Stimulated activated CD8-positive, alpha-beta memory T cell treated with anti-CD3 and anti-CD28 coated beads, Interleukin-12 subunit alpha, Interleukin-12 subunit beta, amount 100 ng/mL, for 1 hour (primary cell): ENCODE results near the gene FUCA1.
A peak's percentile ranks its signal among the peaks of the same experiment; 100 is the strongest.
"Not testable (repeated sequence)": the region's sequence is repeated elsewhere in the genome, so short reads cannot be mapped to it uniquely, and the experiment has no call there.

Source experiments
- DNase-seq: peaks from one replicate; pipeline ENCODE4 v3.0.0-alpha.2; 2020; ENCODE audit warnings: low read depth

Gene FUCA1

GRCh38 chr1:23867895-23868556, at the start of gene FUCA1:
FUCA1 (minus strand) TSS chr1:23868290; CDS start chr1:23868286, 4 bp downstream.
- peak; percentile 93 for DNase-seq

GRCh38 chr1:23916209-23917131, 48.4 kb upstream of the FUCA1 start:
- peak; percentile 35 for DNase-seq

GRCh38 chr1:23915466-23915865, 47.4 kb upstream of the FUCA1 start:
- DNase-seq = no peak

GRCh38 chr1:23914921-23915320, 46.8 kb upstream of the FUCA1 start:
- DNase-seq = no peak

- peak; percentile 6 for DNase-seq
Observed at GRCh38 chr1:23913212-23913880, 45.3 kb upstream of the FUCA1 start, which contains the start of gene CNR2. CNR2 (minus strand) TSS chr1:23913362; CDS start chr1:23875617, 37,745 bp downstream.

DNA sequence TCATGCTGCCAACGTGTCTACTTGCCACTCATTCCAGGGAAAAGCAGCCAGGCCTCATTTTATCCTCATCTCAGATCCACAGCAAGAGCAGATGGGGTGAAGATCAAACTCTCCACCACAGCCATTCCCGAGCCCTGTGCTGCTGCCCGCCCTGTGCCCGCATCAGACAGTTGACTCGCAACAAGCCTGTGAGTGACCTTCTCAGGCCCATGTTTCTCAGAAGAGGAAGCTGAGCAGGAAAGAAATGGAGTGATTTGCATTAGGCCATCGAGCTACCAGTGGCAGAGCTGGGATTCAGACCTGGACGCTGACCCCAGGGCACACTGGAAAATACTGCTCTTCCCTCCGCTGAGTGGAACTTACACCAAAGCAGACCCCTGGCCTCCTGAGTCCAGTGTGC, 43.8 kb upstream of the FUCA1 start:
- DNase-seq = no peak

DNA sequence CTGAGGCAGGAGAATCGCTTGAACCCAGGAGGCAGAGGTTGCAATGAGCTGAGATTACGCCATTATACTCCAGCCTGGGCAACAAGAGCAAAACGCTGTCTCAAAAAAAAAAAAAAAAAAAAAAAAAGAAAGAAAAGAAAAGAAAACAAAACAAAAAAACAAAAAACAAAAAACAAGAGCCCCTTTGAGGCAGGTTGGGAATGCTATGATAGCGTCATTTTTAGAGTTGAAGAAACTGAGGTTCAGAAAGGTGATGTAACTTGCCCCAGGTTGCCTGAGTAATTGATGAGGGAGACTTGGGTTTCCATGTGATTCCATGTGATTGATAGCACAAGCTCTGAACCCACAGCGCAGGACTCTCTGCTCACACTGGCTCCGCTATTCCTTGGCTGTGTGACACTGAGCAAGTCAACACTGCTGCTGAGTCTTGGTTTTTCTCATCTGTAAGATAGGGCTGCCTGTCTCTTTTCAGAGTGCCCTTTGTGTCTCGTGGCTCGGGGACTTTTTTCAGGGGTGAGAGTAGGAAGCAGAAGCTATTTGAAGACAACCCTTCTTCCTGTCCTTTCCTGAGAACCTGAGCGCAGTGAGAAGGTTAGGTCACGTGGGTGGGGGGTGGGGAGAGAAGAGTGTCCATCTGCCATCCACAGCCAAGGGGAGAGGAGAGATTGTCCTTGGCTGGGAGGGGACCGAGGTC, 42.6 kb upstream of the FUCA1 start:
- DNase-seq = no peak

- DNase-seq = no peak
Observed at GRCh38 chr1:23910144-23910543, 42.1 kb upstream of the FUCA1 start.

DNA sequence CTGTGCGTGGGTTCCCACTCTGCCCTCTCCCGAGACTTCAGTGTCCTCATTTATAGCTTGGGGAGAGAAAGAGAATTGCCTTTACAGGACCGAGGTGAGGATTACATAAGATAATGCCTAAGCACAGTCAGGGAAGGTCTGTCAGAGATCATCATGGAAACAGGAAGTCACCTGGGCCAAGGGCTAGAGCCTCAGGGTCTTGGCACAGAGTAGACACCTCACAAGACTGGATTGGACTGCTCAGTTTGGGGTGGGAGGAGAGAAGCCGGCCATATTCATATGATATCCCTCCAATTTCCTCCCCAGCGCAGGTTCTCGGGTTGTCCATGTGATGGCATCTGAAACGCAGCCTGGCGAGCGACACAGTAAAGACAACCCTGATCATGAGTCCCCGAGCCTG, 41.3 kb upstream of the FUCA1 start:
- DNase-seq = no peak

GRCh38 chr1:23908453-23909341, 40.6 kb upstream of the FUCA1 start:
- peak; percentile 7 for DNase-seq

GRCh38 chr1:23906731-23907130, 38.6 kb upstream of the FUCA1 start:
- DNase-seq = no peak

DNA sequence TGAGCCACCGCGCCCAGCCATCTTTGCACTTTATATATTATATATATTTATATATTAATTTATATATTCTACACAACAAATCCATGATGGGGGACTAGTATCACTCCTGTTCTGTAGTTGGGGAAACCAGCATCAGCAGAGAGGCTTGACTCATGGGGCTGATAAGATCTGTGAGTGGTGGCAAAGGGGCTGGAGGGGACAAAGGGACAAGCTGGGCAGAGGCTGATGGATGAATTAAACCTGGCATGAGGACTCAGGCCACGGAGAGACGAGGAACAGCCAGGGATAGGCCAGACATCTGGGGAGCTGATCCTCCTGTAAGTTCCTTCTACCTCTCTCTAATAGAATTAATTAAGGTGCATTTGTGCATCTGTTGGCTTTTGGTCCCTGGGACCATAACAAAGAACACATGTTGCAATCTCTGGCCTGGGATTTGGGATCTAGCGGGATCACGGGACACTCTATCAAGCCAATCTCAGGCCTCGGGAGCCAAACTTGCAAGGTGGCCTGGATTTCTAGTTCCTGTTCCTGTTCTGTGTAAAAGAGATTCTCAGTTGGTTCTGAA, 37.5 kb upstream of the FUCA1 start:
- DNase-seq = no peak

DNA sequence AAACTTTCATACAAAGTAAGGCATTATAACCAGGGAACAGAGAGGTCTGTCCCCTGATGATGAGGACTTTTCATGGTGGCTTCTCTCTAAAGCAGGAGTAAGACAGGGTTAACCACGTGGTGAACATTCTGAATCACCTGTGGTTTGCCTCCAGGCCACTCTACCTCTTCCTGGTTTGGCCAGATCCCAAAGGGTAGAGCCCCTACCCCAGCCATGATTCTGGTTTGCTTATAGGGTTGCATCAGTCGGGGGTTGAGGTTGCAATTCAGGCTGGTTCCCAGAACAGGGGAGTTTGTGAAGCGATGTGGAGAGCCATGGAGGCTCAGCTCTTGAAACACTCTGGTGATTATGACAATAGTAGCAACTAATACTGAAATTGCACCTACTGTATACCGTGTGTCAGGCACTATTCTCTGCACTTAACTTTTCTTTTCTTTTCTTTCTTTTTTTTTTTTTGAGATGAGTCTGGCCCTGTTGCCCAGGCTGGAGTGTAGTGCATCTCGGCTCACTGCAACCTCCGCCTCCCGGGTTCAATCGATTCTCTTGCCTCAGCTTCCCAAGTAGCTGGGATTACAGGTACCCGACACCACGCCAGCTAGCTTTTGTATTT, 36.8 kb upstream of the FUCA1 start:
- no peak for DNase-seq

- DNase-seq = no peak
Observed at GRCh38 chr1:23903754-23904153, 35.7 kb upstream of the FUCA1 start.

GRCh38 chr1:23902321-23903278, 34.5 kb upstream of the FUCA1 start:
- DNase-seq = no peak

DNA sequence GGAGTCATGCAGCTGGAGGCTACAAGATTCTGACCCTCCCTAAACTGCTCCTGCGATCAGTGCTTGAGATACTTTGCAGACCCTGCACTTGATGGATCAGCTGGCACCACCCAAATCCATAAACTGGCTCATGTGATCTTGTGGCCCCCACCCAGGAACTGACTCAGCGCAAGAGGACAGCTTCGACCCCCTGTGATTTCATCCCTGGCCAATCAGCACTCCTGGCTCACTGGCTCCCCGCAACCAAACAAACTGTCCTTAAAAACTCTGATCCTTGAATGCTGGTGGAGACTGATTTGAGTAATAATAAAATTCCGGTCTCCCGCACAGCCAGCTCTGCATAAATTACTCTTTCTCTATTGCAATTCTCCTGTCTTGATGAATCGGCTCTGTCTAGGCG, 31.9 kb upstream of the FUCA1 start:
- DNase-seq = not testable (repeated sequence)

DNA sequence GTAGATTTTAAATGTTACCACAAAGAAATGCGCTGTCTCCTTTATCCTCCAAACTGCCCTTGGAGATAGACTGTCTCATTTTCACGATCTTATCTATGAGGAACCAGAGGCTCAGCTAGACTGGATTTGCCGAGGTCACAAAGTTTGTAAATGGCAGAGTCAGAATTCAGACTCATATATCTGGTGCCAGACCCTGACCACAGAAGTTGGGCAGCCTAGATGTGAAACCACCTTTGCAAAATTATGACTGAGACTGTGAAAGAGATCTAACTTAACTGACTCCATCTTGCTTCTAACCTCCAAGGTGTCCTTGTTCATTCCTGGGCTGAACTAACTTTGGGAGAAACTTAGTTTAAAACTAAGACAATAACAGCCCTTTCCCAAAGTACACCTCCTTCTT, 31.0 kb upstream of the FUCA1 start:
- DNase-seq = no peak

- DNase-seq = no peak
Observed at GRCh38 chr1:23897083-23897482, 29.0 kb upstream of the FUCA1 start.

GRCh38 chr1:23896491-23896890, 28.4 kb upstream of the FUCA1 start:
- DNase-seq = no peak
